Measurements from ENCODE around the gene CANT1.

DNA sequence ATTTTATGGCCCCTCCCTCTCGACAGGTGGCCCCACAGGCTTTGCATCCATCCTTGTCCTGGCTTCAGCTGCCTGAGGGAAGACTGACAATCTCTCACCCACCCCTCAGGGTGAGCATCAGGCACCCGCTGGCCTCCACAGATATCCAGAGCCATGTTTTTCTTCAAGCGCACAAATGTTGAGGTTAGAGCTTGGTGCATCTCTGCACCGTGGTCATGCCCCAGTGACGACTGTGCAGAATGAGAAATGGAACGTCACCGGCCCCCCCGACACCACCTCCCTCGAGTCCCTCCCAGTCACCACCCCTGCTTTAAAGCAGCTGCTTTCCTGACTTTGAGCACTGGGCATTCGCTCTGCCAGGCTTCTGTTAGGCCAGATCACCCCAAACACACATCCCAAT is 64.6 kb downstream of the CANT1 start:
- TF ChIP-seq, protein P1, sequence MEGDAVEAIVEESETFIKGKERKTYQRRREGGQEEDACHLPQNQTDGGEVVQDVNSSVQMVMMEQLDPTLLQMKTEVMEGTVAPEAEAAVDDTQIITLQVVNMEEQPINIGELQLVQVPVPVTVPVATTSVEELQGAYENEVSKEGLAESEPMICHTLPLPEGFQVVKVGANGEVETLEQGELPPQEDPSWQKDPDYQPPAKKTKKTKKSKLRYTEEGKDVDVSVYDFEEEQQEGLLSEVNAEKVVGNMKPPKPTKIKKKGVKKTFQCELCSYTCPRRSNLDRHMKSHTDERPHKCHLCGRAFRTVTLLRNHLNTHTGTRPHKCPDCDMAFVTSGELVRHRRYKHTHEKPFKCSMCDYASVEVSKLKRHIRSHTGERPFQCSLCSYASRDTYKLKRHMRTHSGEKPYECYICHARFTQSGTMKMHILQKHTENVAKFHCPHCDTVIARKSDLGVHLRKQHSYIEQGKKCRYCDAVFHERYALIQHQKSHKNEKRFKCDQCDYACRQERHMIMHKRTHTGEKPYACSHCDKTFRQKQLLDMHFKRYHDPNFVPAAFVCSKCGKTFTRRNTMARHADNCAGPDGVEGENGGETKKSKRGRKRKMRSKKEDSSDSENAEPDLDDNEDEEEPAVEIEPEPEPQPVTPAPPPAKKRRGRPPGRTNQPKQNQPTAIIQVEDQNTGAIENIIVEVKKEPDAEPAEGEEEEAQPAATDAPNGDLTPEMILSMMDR (IDR thresholded peaks at IDR 0.05; ENCODE audit: poor library complexity) = no peak
- TF ChIP-seq EZH2phosphoT487 (IDR thresholded peaks at IDR 0.05; ENCODE audit: low read depth, severe bottlenecking, unreplicated experiment) (no peak), EZH2 (IDR thresholded peaks at IDR 0.05; ENCODE audit: borderline replicate concordance) (no peak)

Data from hepatocyte (in vitro differentiated cells).